ENCODE data around the gene IZUMO1. TPM values are rescaled to one million over a fixed set of nuclear protein-coding genes. Genes with fewer than 3 reads are reported as not detected.

The IZUMO1 gene
- polyA plus RNA-seq, 1 experiment: not detected

GRCh38 chr19:48752496-48753365 lies 6.0 kb upstream of the IZUMO1 start, which contains the start of gene FUT1:
Gene FUT1 (minus strand): TSS chr19:48752641. CDS start chr19:48751281, 1,360 bp downstream.
- no peak within 1 kb of the TSS for H3K27ac ChIP-seq (ENCODE audit: low read depth, low read length)
- H3K9me3 ChIP-seq (ENCODE audit: control insufficient read depth, insufficient read depth, low read length): peaks cover 5% of the 10 kb centered on the region; the same call in 1 of the 2 replicates
- POLR2A ChIA-PET: no interaction called here
- no peak for TF ChIP-seq CTCF (IDR thresholded peaks at IDR 0.05; ENCODE audit: low read depth, low read length)
- no peak for DNase-seq (ENCODE audit: low read depth, low spot score)
- H3K27me3 ChIP-seq (ENCODE audit: control insufficient read depth, insufficient read depth, low read length): peaks cover 36% of the 10 kb centered on the region
- peak within 1 kb of the TSS; percentile 20; the same call in 1 of the 2 replicates for H3K4me3 ChIP-seq (ENCODE audit: low read depth, low read length)
- CTCF ChIA-PET: no interaction called here

- ChIA-PET POLR2A (no interaction called here), CTCF (interaction anchor here (0.7 kb wide), 1 partner anchor 87 kb away, joined by 12 read pairs; no protein-coding TSS in a partner anchor)
- no peak for DNase-seq (ENCODE audit: low read depth, low spot score)
- peak overlapping the region; percentile 20; the same call in 1 of the 2 replicates for H3K4me3 ChIP-seq (ENCODE audit: low read depth, low read length)
- peaks cover 36% of the 10 kb centered on the region for H3K27me3 ChIP-seq (ENCODE audit: control insufficient read depth, insufficient read depth, low read length)
- no peak overlapping the region for H3K27ac ChIP-seq (ENCODE audit: low read depth, low read length)
- no peak for TF ChIP-seq CTCF (IDR thresholded peaks at IDR 0.05; ENCODE audit: low read depth, low read length)
- peaks cover 5% of the 10 kb centered on the region; the same call in 1 of the 2 replicates for H3K9me3 ChIP-seq (ENCODE audit: control insufficient read depth, insufficient read depth, low read length)
Observed at GRCh38 chr19:48751845-48752495, 5.3 kb upstream of the IZUMO1 start.

- POLR2A ChIA-PET: no interaction called here
- CTCF ChIA-PET: no interaction called here
- no peak overlapping the region for H3K27ac ChIP-seq (ENCODE audit: low read depth, low read length)
- DNase-seq (ENCODE audit: low read depth, low spot score): no peak
- no peak overlapping the region for H3K4me3 ChIP-seq (ENCODE audit: low read depth, low read length)
- no peak for TF ChIP-seq CTCF (IDR thresholded peaks at IDR 0.05; ENCODE audit: low read depth, low read length)
- H3K27me3 ChIP-seq (ENCODE audit: control insufficient read depth, insufficient read depth, low read length): peaks cover 36% of the 10 kb centered on the region
- H3K9me3 ChIP-seq (ENCODE audit: control insufficient read depth, insufficient read depth, low read length): peaks cover 5% of the 10 kb centered on the region; the same call in 1 of the 2 replicates
Observed at GRCh38 chr19:48750771-48751504, 4.2 kb upstream of the IZUMO1 start.

GRCh38 chr19:48750351-48750750 lies 3.6 kb upstream of the IZUMO1 start:
- ChIA-PET CTCF (no interaction called here), POLR2A (no interaction called here)
- Histone ChIP-seq H3K27ac (ENCODE audit: low read depth, low read length) (no peak overlapping the region), H3K9me3 (ENCODE audit: control insufficient read depth, insufficient read depth, low read length) (peaks cover 10% of the 10 kb centered on the region; the same call in 1 of the 2 replicates), H3K27me3 (ENCODE audit: control insufficient read depth, insufficient read depth, low read length) (peaks cover 40% of the 10 kb centered on the region), H3K4me3 (ENCODE audit: low read depth, low read length) (no peak overlapping the region)
- no peak for TF ChIP-seq CTCF (IDR thresholded peaks at IDR 0.05; ENCODE audit: low read depth, low read length)
- no peak for DNase-seq (ENCODE audit: low read depth, low spot score)
